Stimulated activated CD4-positive, alpha-beta T cell treated with anti-CD3 and anti-CD28 coated beads, Interleukin-2, amount 100 ng/mL, for 24 hours (primary cell): Measurements from ENCODE around the gene PPP2R2C.

Source experiments
- DNase-seq, 2 donors: peaks; one replicate each; pipeline ENCODE4 v3.0.0-alpha.2; 2020

The PPP2R2C gene

GRCh38 chr4:6359536-6360308 lies 112.7 kb downstream of the PPP2R2C start:
- DNase-seq, result no peak

- DNase-seq, result no peak
Measured at GRCh38 chr4:6357476-6357875, 114.9 kb downstream of the PPP2R2C start.

- no peak for DNase-seq
Measured at GRCh38 chr4:6356076-6356560, 116.3 kb downstream of the PPP2R2C start.

- DNase-seq, result no peak
Measured at GRCh38 chr4:6355052-6355451, 117.4 kb downstream of the PPP2R2C start.

GRCh38 chr4:6354626-6355025 lies 117.8 kb downstream of the PPP2R2C start:
- DNase-seq, result no peak

- DNase-seq, result no peak
Measured at GRCh38 chr4:6354119-6354518, 118.3 kb downstream of the PPP2R2C start.

- no peak for DNase-seq
Measured at GRCh38 chr4:6352031-6352692, 120.3 kb downstream of the PPP2R2C start.

- DNase-seq, result no peak
Measured at GRCh38 chr4:6351246-6352000, 121.0 kb downstream of the PPP2R2C start.

- DNase-seq, result no peak
Measured at GRCh38 chr4:6350646-6351045, 121.8 kb downstream of the PPP2R2C start.

GRCh38 chr4:6349896-6350603 lies 122.4 kb downstream of the PPP2R2C start:
- DNase-seq, result no peak

- no peak for DNase-seq
Measured at GRCh38 chr4:6348408-6348807, 124.0 kb downstream of the PPP2R2C start.

GRCh38 chr4:6347511-6348045 lies 124.8 kb downstream of the PPP2R2C start:
- no peak for DNase-seq

GRCh38 chr4:6346373-6347110 lies 125.9 kb downstream of the PPP2R2C start:
- DNase-seq, result no peak

- no peak for DNase-seq
Measured at GRCh38 chr4:6345866-6346265, 126.5 kb downstream of the PPP2R2C start.

- no peak for DNase-seq
Measured at GRCh38 chr4:6345096-6345830, 127.2 kb downstream of the PPP2R2C start.

GRCh38 chr4:6343939-6344408 lies 128.4 kb downstream of the PPP2R2C start:
- no peak for DNase-seq

GRCh38 chr4:6342530-6343293 lies 129.7 kb downstream of the PPP2R2C start:
- no peak for DNase-seq

GRCh38 chr4:6341696-6342095 lies 130.7 kb downstream of the PPP2R2C start:
- DNase-seq, result no peak

GRCh38 chr4:6340446-6341015 lies 131.9 kb downstream of the PPP2R2C start:
- DNase-seq, result no peak
